GM12801 (cell line): ENCODE data around the gene GALNT12.

Experiments used
- TF ChIP-seq, protein P1 (sequence below): IDR thresholded peaks from one replicate; pipeline ENCODE4 v1.5.1; 2011; ENCODE audit warnings: control low read depth; ENCODE audit not compliant: insufficient read length; ENCODE audit errors: extremely low read depth

Gene GALNT12

DNA sequence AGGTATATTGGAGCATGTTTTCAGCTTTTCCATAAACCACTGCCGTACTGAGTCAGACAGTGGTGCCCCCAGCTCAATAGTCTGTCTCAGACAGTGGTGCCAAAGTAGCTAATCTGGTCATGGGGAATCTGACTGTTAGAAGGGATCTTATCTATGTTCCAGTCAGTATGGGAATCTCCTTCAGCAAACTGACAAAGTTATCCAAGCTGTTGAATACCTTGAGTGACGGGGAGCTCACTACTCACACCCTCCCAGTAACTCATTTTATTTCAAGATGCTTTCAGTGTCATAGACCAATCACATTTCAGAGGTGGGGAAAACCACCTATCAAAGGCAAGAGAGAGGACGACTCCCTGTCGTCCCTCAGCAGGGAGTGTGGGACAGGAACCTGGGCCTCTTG, 29.9 kb upstream of the GALNT12 start:
- TF ChIP-seq, protein P1, sequence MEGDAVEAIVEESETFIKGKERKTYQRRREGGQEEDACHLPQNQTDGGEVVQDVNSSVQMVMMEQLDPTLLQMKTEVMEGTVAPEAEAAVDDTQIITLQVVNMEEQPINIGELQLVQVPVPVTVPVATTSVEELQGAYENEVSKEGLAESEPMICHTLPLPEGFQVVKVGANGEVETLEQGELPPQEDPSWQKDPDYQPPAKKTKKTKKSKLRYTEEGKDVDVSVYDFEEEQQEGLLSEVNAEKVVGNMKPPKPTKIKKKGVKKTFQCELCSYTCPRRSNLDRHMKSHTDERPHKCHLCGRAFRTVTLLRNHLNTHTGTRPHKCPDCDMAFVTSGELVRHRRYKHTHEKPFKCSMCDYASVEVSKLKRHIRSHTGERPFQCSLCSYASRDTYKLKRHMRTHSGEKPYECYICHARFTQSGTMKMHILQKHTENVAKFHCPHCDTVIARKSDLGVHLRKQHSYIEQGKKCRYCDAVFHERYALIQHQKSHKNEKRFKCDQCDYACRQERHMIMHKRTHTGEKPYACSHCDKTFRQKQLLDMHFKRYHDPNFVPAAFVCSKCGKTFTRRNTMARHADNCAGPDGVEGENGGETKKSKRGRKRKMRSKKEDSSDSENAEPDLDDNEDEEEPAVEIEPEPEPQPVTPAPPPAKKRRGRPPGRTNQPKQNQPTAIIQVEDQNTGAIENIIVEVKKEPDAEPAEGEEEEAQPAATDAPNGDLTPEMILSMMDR, result no peak

DNA sequence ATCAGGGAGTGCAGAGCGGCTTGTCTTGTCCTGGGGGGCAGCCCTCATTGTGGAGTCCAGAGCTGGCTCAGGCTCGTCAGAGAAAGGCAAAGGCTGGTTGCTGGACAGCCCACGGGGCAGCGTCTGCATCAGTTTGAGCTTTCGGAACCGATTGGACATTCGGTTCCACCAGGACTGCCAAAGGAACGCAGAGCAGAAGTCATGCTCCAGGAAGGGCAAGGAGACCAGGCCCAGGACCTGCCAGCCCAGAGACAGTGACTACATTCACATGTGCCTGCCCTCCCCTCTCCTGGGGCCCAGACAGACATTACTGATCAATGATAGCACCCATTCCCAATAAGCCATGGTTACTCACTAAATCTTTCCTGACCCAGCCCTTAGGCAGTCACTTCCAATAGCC, 29.2 kb upstream of the GALNT12 start:
- TF ChIP-seq, protein P1, result no peak

DNA sequence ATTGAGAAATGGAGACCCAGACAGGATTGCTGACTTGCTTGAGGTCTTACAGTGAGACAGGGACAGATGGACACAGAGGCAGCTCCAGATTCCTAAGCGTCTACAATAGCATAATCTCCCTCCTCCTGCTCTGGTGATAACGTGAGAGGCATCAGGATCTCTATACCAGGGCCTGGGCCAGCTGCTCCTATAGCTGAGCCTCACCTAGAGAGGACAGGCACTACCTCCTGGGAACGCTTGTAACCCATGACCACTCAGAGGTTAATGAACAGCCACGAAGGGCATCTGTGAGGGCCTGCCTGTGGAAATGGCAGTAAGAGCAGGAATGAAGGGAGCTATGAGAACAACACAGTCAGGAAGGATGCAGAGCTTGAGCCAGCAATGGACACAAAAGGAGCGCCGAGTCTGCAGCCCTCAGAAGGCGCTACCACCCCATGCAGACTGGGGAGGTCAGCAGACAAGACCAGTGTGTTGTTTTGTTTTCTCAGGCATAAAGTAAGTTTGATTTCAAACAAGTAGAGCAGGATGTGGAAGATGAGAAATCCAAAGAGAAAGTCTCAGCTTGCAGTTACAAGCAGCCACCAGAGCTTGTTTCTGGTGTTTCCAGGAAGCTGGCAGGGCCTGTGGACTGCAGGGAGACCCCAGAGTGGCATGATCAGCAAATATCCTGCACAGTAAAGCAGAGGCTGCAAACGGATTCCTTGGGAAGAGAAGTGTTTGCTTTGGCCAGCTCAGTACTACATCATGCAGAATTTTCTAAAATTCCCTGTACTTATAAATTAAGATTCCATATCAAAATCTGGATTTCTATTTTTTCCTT, 28.5 kb upstream of the GALNT12 start:
- TF ChIP-seq, protein P1, result no peak

DNA sequence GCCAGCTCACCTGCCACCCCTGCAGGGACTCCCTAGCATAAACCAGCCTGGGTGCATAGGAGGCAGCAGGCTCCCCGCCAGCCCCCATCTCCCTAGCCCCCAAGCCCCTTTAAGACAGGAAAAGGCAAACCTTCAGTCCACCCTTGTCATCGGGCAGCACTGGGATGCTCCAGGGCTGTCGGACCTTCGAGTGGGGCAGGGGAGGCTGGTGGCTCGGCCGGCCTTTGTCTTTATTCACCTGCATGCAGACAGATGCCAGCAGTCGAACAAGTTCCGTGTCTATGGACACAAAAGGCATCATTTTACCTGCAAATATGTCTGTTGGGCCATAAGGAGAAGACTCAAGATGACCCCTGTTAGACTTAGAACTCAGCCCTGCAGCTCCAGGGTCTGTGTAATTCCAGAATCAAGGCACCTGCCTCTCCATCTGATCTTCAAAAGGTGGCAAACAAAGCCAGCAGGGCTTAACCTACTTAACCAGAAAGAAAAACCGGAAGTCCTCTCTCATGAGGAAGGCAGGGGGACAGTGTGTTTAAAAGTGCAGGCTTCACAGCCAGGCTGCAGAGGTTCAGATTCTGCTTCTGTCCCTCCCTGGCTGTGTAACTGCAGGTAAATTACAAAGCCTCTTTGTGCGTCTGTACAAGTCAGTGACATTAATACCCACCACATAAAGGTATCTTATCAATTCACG, 27.3 kb upstream of the GALNT12 start:
- TF ChIP-seq, protein P1, result no peak

DNA sequence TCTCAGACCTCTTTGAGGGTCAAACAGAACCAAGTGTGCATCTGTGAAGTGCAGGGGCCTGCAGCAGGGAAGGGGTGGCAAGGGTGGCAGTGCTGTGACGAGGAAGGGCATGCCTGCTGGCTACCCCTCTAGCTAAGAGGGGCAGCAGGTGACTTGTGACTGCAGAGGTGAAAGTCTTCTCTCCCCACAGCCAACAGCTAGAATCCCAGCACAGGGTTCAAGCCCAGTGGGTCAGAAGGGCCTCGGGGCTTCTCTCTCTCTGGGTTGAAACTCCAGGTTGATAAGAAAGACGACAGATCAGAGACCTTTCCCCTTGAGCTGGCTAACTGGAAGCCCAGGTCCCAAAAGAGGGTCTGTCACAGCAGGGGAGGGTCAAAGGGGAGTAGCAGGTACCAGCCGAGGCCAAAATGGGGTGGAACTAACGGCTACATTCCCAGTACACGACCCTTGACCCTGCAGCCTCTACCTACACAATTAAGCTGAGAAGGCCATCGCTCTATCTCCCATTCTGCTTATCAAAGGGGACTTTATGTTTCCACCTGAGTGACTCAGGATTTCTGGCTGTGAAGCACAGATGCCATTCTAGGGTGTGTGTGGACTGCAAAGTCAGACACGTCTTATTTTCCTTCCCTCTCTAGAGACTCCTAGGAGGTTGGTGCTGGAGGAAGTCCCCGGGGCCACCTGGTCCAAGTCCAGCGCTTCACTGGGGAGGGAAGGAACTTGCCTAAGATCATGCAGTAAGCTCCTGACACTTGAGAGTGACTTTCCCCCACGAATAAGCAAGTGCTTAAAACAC, 25.7 kb upstream of the GALNT12 start:
- TF ChIP-seq, protein P1, result no peak

DNA sequence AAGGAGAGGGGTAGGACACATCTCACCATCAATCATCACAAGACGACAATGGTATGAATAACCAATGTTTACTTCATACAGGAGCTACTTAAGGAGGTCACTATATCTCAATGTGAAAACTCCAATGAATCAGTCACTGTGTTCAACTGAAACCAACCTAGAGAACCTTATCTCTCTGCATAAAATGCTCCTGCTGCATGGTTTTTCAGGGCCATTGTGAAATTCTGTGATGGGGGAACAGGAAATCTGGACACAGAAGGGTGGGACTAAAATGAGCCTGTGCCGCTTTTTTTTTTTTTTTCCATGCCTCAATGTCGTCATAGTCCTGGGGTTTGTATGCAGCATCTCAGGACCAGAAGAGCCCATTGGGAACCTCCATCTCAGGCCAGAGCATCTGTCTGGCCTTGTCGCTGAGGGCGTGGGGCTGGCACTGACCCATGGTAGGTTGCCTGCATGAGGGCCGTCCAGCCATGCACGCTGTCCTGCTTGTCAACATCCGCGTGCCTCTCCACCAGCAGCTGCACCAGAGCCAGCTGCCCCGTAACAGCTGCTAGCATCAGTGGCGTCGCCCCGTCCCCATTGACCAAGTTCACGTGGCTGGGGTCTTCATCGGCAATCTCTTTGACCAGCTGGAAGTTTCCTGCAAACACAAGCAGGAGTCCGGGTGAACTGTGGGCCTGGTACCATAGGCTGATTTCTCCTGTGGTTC, 23.8 kb upstream of the GALNT12 start:
- TF ChIP-seq, protein P1, result no peak
